Non-pigmented ciliary epithelial cell (primary cell): ENCODE results near the gene ENO2.

Experiments
- DNase-seq: peaks from one replicate; pipeline ENCODE4 v3.0.0-alpha.2; 2010; ENCODE audit warnings: low read depth

The ENO2 gene

GRCh38 chr12:6948873-6949594, 34.7 kb downstream of the ENO2 start:
- DNase-seq = no peak

GRCh38 chr12:6950401-6950801, 36.0 kb downstream of the ENO2 start:
- no peak for DNase-seq

- no peak for DNase-seq
These were observed 36.6 kb downstream of the ENO2 start, which contains the start of gene PTPN6 for GRCh38 chr12:6950811-6951540. TSS of gene PTPN6 (plus strand) at chr12:6951356. CDS start at chr12:6951513, 157 bp downstream.

GRCh38 chr12:6951551-6952120, 37.3 kb downstream of the ENO2 start:
- DNase-seq = no peak

GRCh38 chr12:6952121-6952862, 37.9 kb downstream of the ENO2 start:
- no peak for DNase-seq

DNA sequence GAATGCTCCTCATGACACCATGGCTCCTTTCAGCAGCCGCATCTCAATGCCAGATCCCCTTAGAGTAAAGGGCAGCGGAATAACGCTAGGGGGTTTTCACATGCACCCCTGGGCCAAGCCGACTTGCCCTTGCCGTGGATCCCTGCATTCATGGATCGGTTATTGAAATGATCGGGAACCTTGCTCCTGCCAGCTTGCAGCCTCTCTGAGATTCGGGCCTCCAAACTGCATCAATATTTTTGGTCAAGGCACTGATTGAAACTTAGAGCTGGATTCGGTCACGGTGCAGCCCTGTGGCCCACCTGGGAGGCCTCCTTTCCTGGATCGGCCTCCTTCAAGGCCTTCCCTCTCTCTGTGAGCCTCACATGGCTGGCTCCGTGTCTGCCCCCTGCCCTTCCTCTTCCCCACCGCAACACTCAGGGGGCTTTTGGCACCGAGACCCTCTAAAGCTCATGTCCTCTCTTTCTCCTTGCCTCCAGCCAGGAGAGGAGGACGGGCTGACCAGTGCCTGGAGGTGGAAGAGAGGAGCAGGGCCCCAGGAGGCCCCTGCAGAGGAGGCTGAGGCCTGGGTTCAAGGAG, 38.6 kb downstream of the ENO2 start:
- DNase-seq = no peak

DNA sequence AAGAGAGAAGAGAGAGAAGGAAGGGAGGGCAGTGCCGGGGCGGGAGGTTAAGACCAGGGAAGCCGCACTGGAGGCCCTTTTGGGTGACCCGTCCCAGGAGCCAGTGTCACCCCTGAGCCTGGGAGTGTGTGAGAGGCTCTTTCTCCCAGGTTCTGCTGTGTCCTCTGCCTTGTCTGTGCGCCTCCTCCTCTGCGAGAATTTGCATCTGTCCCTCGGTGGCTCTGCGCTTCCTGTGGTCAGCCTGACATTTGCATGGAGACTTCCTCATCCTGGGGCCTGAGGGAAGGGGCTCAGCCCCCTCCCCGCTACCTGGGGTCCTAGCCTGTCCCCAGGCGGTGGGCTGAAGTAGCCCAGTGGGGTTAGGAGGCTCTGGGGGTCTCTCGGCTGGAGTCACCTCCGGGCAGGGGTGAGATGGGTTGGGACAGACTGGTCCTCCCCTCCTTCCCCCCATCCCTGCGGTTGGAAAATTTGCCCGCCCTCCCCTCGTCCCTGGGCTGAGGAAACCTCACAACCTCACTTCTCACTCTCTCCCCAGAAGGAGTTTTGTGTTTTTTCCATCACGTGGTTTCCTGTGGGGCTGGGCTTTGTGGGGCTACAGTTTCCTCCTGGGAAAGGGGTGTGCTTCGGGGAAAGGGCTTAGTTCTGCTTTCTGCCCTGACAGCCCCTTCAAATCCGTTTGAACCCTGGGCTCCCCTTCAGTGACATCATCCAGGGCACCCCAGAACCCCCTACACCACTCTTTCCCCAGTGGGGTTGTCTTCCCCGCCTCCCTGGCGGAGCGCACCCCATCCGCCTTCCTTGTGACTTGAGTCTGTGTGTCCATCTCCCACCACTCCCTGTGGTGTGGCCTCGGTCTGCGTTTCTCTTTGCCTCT, 39.3 kb downstream of the ENO2 start:
- no peak for DNase-seq

GRCh38 chr12:6954316-6955107, 40.1 kb downstream of the ENO2 start:
- no peak for DNase-seq

DNA sequence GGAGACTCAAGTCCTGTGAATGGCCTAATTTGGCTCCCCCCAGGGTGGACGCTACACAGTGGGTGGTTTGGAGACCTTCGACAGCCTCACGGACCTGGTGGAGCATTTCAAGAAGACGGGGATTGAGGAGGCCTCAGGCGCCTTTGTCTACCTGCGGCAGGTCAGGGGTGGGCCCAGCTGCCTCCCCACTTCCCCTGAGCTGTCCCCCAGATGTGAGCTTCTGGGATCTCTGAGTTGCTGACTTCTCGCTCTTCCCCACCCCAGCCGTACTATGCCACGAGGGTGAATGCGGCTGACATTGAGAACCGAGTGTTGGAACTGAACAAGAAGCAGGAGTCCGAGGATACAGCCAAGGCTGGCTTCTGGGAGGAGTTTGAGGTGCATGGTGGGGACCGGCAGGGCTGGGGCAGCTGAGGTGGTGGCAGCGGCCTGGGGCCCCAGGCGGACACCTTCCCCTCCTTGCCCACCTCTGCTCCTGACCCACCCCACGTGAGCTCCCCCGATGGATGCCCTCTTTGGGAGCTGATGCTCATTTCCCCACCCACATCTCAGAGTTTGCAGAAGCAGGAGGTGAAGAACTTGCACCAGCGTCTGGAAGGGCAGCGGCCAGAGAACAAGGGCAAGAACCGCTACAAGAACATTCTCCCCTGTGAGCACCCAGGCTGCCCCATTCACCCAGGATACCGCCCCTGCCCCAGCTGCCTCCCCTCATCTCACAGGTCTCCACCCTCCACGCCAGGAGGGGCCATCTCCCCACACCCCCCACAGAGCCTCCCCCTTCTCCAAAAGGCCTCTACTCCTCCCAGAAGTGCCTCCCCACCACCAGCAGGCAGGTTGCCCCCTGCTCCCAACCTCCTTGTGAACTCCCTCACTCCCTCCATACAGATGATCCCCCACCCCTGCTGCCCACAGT, 41.0 kb downstream of the ENO2 start:
- no peak for DNase-seq

DNA sequence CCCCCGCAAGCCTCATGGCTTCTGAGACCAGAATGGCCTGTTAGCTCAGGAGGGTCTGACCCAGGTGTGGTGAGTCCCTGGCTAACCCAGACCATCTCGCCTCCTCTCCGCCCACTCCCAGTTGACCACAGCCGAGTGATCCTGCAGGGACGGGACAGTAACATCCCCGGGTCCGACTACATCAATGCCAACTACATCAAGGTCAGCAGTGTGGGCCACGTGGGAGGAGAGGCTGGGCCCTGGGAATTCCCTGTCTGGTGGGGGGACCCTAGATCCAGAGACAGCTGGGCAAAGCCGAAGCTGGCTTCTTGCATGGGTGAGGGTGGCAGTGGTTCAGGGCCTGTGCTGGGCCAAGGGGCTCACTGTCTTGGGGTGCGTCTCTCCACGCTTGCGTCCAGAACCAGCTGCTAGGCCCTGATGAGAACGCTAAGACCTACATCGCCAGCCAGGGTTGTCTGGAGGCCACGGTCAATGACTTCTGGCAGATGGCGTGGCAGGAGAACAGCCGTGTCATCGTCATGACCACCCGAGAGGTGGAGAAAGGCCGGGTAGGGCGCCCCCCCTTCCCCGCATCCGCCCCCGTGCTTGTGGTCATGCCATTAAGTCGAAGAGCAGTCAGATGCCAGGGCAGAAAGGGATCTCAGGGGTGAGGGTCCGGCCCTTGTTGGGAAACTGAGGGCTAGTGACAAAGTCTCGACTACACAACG, 41.8 kb downstream of the ENO2 start:
- no peak for DNase-seq

- DNase-seq = no peak
These were observed 42.8 kb downstream of the ENO2 start for GRCh38 chr12:6957151-6957701.

DNA sequence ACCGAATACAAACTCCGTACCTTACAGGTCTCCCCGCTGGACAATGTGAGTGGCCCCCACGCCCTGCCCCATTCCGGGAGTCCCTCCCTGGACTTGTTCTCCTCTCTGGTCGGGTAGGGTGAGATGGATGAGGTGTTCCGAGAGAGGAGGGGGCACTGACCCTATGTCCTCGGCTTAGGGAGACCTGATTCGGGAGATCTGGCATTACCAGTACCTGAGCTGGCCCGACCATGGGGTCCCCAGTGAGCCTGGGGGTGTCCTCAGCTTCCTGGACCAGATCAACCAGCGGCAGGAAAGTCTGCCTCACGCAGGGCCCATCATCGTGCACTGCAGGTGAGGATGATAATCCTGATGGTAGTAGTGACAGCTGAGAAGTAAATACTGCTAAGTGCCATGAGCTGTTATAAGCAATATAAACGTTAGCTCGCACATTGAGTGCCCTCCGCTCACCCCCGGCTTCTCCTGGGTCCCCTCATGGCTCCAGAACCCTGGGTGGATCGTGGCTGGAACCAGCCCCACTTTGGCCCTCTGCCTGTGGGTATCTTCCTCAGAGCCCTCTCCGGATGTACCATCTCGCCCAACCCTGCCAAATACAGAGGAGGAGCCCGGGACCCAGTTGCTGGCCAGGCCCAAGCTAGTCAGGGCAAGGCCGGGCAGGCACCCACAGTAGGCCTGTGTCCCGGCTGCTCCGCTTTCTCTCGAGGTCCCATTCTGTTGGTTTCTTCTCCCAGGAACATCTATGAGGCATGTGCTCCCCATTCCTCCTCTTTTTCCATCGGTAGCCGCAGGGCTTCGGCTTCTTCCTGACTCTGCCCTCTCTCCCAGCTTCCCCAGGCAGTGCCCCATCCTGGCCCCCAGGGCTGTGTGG, 43.6 kb downstream of the ENO2 start:
- no peak for DNase-seq

- DNase-seq = no peak
These were observed 44.3 kb downstream of the ENO2 start for GRCh38 chr12:6958609-6959057.

DNA sequence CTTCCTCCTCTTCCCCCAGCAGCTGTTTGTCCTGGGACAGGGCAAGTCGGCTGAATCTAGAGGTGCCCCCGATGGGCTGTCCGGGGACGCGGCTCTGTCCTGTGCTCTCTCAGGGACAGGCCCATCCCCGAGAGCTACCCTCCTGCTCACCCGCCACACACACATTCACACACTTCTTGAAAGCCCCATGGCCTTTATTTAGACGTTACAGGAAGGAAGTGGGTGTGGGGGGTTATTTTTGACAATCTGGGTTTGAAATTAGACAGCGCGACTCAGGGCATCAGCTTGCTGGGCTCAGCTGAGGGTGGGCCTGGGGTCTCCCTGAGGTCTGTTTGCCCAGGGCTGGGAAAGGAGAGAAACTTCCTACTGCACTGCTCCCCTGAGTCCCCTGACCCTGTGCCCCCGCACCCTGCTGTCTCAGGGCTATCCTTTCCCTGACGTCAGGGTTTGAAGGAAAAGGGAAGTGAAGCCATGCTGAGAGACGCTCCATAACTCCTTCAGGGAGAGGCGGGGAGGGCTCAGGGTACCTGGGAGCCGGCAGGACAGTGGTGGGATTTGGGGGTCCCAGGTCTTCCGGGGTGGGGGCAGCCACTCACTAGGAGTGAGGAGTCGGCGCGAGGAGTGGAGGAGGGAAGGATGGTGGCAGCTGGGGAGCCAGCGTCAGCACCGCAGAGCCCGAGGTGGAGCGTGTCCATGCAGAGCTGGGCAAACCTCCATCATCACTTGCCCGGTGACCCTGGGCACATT, 44.9 kb downstream of the ENO2 start:
- DNase-seq = no peak

GRCh38 chr12:6959805-6960592, 45.6 kb downstream of the ENO2 start:
- no peak for DNase-seq
